Fibroblast of lung (primary cell): ENCODE measurements around the gene SMAD4. TPM values are rescaled to one million over a fixed set of nuclear protein-coding genes. Genes with fewer than 3 reads are reported as not detected.
"Not testable (repeated sequence)": the region's sequence is repeated elsewhere in the genome, so short reads cannot be mapped to it uniquely, and the experiment has no call there.

ENCODE experiments used
- DNase-seq, 2 donors: peaks; one replicate each; pipeline versions ENCODE4 v3.0.0 to v3.0.0-alpha.2; 2010; ENCODE audit warnings: low read depth in 2 of 2
- H2AFZ ChIP-seq: 2 replicates; pipeline ENCODE4 v1.5.1; 2012; ENCODE audit warnings: low read length, control low read depth, inconsistent platforms
- H3K27ac ChIP-seq: 2 replicates; pipeline ENCODE4 v1.5.1; 2011; ENCODE audit warnings: low read length, control low read depth; ENCODE audit not compliant: insufficient read depth
- H3K27me3 ChIP-seq: 2 replicates; pipeline ENCODE4 v1.5.1; 2011; ENCODE audit warnings: mild to moderate bottlenecking, low read length; ENCODE audit not compliant: control insufficient read depth, insufficient read depth
- H3K36me3 ChIP-seq: 2 replicates; pipeline ENCODE4 v1.5.1; 2011; ENCODE audit warnings: low read length; ENCODE audit not compliant: control insufficient read depth, insufficient read depth
- H3K4me1 ChIP-seq: 2 replicates; pipeline ENCODE4 v1.5.1; 2011; ENCODE audit warnings: low read length; ENCODE audit not compliant: control insufficient read depth, insufficient read depth; ENCODE audit errors: extremely low read depth
- H3K4me2 ChIP-seq: 2 replicates; pipeline ENCODE4 v1.5.1; 2011; ENCODE audit warnings: low read length, control low read depth; ENCODE audit not compliant: insufficient read depth; ENCODE audit errors: extremely low read depth
- H3K4me3 ChIP-seq, 4 experiments: fragments of 200-600 bp in 1 of 4; sonication (generic) in 1 of 4; replicated peaks in 1 of 4; 2 replicates each; pipeline ENCODE4 v1.5.1; 2011 to 2016; ENCODE audit warnings: low read length in 4 of 4, low read depth in 3 of 4, mild to moderate bottlenecking in 3 of 4, control low read depth in 2 of 4, inconsistent platforms in 1 of 4, mixed read lengths in 1 of 4; ENCODE audit not compliant: insufficient read depth in 1 of 4; ENCODE audit errors: control extremely low read depth in 1 of 4
- H3K79me2 ChIP-seq: 2 replicates; pipeline ENCODE4 v1.5.1; 2012; ENCODE audit warnings: mild to moderate bottlenecking, low read length, inconsistent platforms; ENCODE audit not compliant: control insufficient read depth, insufficient read depth
- H3K9ac ChIP-seq: 2 replicates; pipeline ENCODE4 v1.5.1; 2011; ENCODE audit warnings: mild to moderate bottlenecking, low read length, control low read depth; ENCODE audit not compliant: insufficient read depth
- H3K9me3 ChIP-seq: 2 replicates; pipeline ENCODE4 v1.5.1; 2012; ENCODE audit warnings: low read depth, low read length; ENCODE audit not compliant: control insufficient read depth, insufficient read depth
- H4K20me1 ChIP-seq: 2 replicates; pipeline ENCODE4 v1.5.1; 2011; ENCODE audit warnings: low read length; ENCODE audit not compliant: control insufficient read depth, insufficient read depth; ENCODE audit errors: extremely low read depth
- EZH2 ChIP-seq: IDR thresholded peaks from 2 replicates; pipeline ENCODE4 v1.5.1; 2012; ENCODE audit warnings: low read length, control low read depth, mild to moderate bottlenecking; ENCODE audit errors: missing control alignments
- polyA plus RNA-seq, 2 donors: library from polyadenylated mRNA; depleted of rRNA in 1 of 2; stranded (reverse) in 1 of 2; unstranded in 1 of 2; fragments of >200 nt; gene quantifications; 2 replicates each; pipeline ENCODE4 v1.2.1, GENCODE V29; 2011 to 2012; ENCODE audit warnings: missing spikeins in 1 of 2
- total RNA-seq: library from RNA; depleted of rRNA; stranded (reverse); fragments of >200 nt; gene quantifications from 2 replicates; pipeline ENCODE4 v1.2.1, GENCODE V29; 2014
- TF ChIP-seq, protein P1 (sequence below), 2 donors: IDR thresholded peaks in 1 of 2; conservative IDR thresholded peaks in 1 of 2; 1 replicate in 1 of 2; 2 replicates in 1 of 2; pipeline ENCODE4 v1.5.1; 2011 to 2012; ENCODE audit warnings: low read length in 2 of 2, control low read depth in 1 of 2, inconsistent platforms in 1 of 2, low read depth in 1 of 2, mild to moderate bottlenecking in 1 of 2

Gene SMAD4
- total and polyA plus RNA-seq, 2 donors (not counting 1 experiment from before 2014, with no cell fraction given), result 71.5 to 161 TPM

- no peak overlapping the region for H3K4me2 ChIP-seq
- H3K27ac ChIP-seq, result no peak overlapping the region
- H3K9me3 ChIP-seq, result no peaks in the 10 kb centered on the region
- H3K4me3 ChIP-seq, result no peak overlapping the region
- no peaks in the 10 kb centered on the region for H3K79me2 ChIP-seq
- H3K9ac ChIP-seq, result no peak overlapping the region
- H3K36me3 ChIP-seq, result no peaks in the 10 kb centered on the region
- no peaks in the 10 kb centered on the region for H3K4me1 ChIP-seq
- TF ChIP-seq EZH2, result no peak
- TF ChIP-seq, protein P1, sequence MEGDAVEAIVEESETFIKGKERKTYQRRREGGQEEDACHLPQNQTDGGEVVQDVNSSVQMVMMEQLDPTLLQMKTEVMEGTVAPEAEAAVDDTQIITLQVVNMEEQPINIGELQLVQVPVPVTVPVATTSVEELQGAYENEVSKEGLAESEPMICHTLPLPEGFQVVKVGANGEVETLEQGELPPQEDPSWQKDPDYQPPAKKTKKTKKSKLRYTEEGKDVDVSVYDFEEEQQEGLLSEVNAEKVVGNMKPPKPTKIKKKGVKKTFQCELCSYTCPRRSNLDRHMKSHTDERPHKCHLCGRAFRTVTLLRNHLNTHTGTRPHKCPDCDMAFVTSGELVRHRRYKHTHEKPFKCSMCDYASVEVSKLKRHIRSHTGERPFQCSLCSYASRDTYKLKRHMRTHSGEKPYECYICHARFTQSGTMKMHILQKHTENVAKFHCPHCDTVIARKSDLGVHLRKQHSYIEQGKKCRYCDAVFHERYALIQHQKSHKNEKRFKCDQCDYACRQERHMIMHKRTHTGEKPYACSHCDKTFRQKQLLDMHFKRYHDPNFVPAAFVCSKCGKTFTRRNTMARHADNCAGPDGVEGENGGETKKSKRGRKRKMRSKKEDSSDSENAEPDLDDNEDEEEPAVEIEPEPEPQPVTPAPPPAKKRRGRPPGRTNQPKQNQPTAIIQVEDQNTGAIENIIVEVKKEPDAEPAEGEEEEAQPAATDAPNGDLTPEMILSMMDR (conservative IDR thresholded peaks at IDR 0.05 in 1 of 2, IDR thresholded peaks at IDR 0.05 in 1 of 2; ENCODE audit: low read depth in 1 of 2, low read length in 2 of 2), result no peak
- no peak overlapping the region for H2AFZ ChIP-seq
- no peaks in the 10 kb centered on the region for H4K20me1 ChIP-seq
- peak in 1 of 2 donors; percentile 35 for DNase-seq
- H3K27me3 ChIP-seq, result no peaks in the 10 kb centered on the region
Observed at GRCh38 chr18:51089691-51090090, 59.7 kb downstream of the SMAD4 start.

- H4K20me1 ChIP-seq, result no peaks in the 10 kb centered on the region
- TF ChIP-seq, protein P1 (conservative IDR thresholded peaks at IDR 0.05 in 1 of 2, IDR thresholded peaks at IDR 0.05 in 1 of 2; ENCODE audit: low read depth in 1 of 2, low read length in 2 of 2), result no peak
- TF ChIP-seq EZH2, result no peak
- DNase-seq, result no peak
Observed at GRCh38 chr18:51091270-51091669, 61.3 kb downstream of the SMAD4 start.

GRCh38 chr18:51092117-51092516 is 62.1 kb downstream of the SMAD4 start:
- Histone ChIP-seq H3K4me3 (no peak overlapping the region), H4K20me1 (no peaks in the 10 kb centered on the region), H2AFZ (no peak overlapping the region), H3K27me3 (no peaks in the 10 kb centered on the region), H3K9me3 (no peaks in the 10 kb centered on the region), H3K4me2 (no peak overlapping the region), H3K36me3 (no peaks in the 10 kb centered on the region), H3K9ac (no peak overlapping the region), H3K79me2 (no peaks in the 10 kb centered on the region), H3K4me1 (no peaks in the 10 kb centered on the region), H3K27ac (no peak overlapping the region)
- no peak for TF ChIP-seq EZH2
- TF ChIP-seq, protein P1 (conservative IDR thresholded peaks at IDR 0.05 in 1 of 2, IDR thresholded peaks at IDR 0.05 in 1 of 2; ENCODE audit: low read depth in 1 of 2, low read length in 2 of 2), result no peak
- DNase-seq, result no peak

More at GRCh38 chr18:51091270-51091669, 61.3 kb downstream of the SMAD4 start:
- H3K9me3 ChIP-seq, result no peaks in the 10 kb centered on the region
- no peak overlapping the region for H3K9ac ChIP-seq
- no peaks in the 10 kb centered on the region for H3K36me3 ChIP-seq
- H2AFZ ChIP-seq, result no peak overlapping the region
- H3K79me2 ChIP-seq, result no peaks in the 10 kb centered on the region
- no peak overlapping the region for H3K4me3 ChIP-seq
- no peaks in the 10 kb centered on the region for H3K4me1 ChIP-seq
- H3K4me2 ChIP-seq, result no peak overlapping the region
- H3K27me3 ChIP-seq, result no peaks in the 10 kb centered on the region
- no peak overlapping the region for H3K27ac ChIP-seq

DNA sequence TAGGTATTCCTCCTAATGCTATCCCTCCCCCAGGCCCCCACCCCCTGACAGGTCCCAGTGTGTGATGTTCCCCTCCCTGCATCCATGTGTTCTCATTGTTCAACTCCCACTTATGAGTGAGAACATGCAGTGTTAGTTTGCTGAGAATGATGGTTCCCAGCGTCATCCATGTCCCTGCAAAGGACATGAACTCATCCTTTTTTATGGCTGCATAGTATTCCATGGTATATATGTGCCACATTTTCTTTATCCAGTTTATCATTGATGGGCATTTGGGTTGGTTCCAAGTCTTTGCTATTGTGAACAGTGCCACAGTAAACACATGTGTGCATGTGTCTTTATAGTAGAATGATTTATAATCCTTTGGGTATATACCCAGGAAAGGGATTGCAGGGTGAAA is 63.0 kb downstream of the SMAD4 start:
- DNase-seq, result not testable (repeated sequence)

More for the DNA sequence above, 63.0 kb downstream of the SMAD4 start:
- not testable (repeated sequence) for H3K4me2 ChIP-seq, H2AFZ ChIP-seq, H3K4me3 ChIP-seq, H3K27ac ChIP-seq, H3K4me1 ChIP-seq, H4K20me1 ChIP-seq, H3K36me3 ChIP-seq, H3K27me3 ChIP-seq, H3K9me3 ChIP-seq, H3K9ac ChIP-seq, H3K79me2 ChIP-seq
